HEK293 (cell line): Measurements from ENCODE around the gene TRIM3.

Experiments
- CTCF ChIP-seq: fragments of 450-650 bp; formaldehyde crosslinking; IDR thresholded peaks from 2 replicates; pipeline ENCODE4 v1.5.1; 2016; ENCODE audit warnings: missing biosample characterization, missing genetic modification characterization
- KLF10 ChIP-seq: fragments of 450-650 bp; IDR thresholded peaks from 2 replicates; pipeline ENCODE4 v1.5.1; 2018; ENCODE audit warnings: missing biosample characterization, mild to moderate bottlenecking, missing genetic modification characterization
- ZNF114 ChIP-seq: fragments of 450-650 bp; formaldehyde crosslinking; IDR thresholded peaks from 2 replicates; pipeline ENCODE4 v1.5.0; 2017; ENCODE audit warnings: missing biosample characterization, missing genetic modification characterization
- ZNF580 ChIP-seq: fragments of 450-650 bp; formaldehyde crosslinking; IDR thresholded peaks from 2 replicates; pipeline ENCODE4 v1.5.1; 2016; ENCODE audit warnings: missing biosample characterization, missing genetic modification characterization

GRCh38 chr11:6475936-6476335, 2.2 kb upstream of the TRIM3 start:
- TF ChIP-seq CTCF (tag by site-specific recombination) (no peak), ZNF114 (tag by site-specific recombination) (no peak), KLF10 (tag by site-specific recombination) (no peak), ZNF580 (tag by site-specific recombination) (no peak)
